Activated CD8-positive, alpha-beta memory T cell treated with anti-CD3 and anti-CD28 coated beads for 36 hours (primary cell): ENCODE data around the gene DYNLRB1. TPM values are rescaled to one million over a fixed set of nuclear protein-coding genes. Genes with fewer than 3 reads are reported as not detected.

Experiments
- CTCF ChIA-PET: fragments of 350-600 bp; sonication (Branson Sonifier 250); formaldehyde crosslinking; loops from one replicate; lab custom pipeline; 2021; ENCODE audit warnings: antibody characterized with exemption; lab: Charles Lee
- POLR2A ChIA-PET: fragments of 350-600 bp; sonication (Branson Sonifier 250); formaldehyde crosslinking; loops from one replicate; lab custom pipeline; 2021; ENCODE audit warnings: antibody characterized with exemption; lab: Charles Lee
- total RNA-seq, 2 experiments: library from RNA; stranded (reverse); gene quantifications; one replicate each; pipeline ENCODE4 v1.2.3, GENCODE V29; 2021

The DYNLRB1 gene
- total RNA-seq, 2 experiments from 2014 or later = 81.3 to 86.6 TPM

GRCh38 chr20:34581341-34582184, 65.3 kb downstream of the DYNLRB1 start:
- ChIA-PET CTCF (no interaction called here), POLR2A (interaction anchor here (0.6 kb wide), 1 partner anchor 279 kb away, joined by 3 read pairs; the partner anchor contains the start of gene AHCY)

GRCh38 chr20:34582221-34582620, 66.0 kb downstream of the DYNLRB1 start:
- ChIA-PET CTCF (no interaction called here), POLR2A (interaction anchor here (0.6 kb wide), 1 partner anchor 279 kb away, joined by 3 read pairs; the partner anchor contains the start of gene AHCY)

GRCh38 chr20:34582911-34583310, 66.7 kb downstream of the DYNLRB1 start:
- CTCF ChIA-PET = interaction anchor here (1.2 kb wide), 1 partner anchor 45 kb away, joined by 3 read pairs; no protein-coding TSS in a partner anchor

GRCh38 chr20:34583544-34583943, 67.3 kb downstream of the DYNLRB1 start:
- ChIA-PET POLR2A (no interaction called here), CTCF (interaction anchor here (1.2 kb wide), 1 partner anchor 46 kb away, joined by 3 read pairs; no protein-coding TSS in a partner anchor)

More at GRCh38 chr20:34582911-34583310, 66.7 kb downstream of the DYNLRB1 start:
- POLR2A ChIA-PET = no interaction called here

GRCh38 chr20:34585019-34585418, 68.8 kb downstream of the DYNLRB1 start:
- POLR2A ChIA-PET = no interaction called here
- CTCF ChIA-PET = no interaction called here

- CTCF ChIA-PET = no interaction called here
Measured at GRCh38 chr20:34586488-34587163, 70.4 kb downstream of the DYNLRB1 start.

More at GRCh38 chr20:34586488-34587163, 70.4 kb downstream of the DYNLRB1 start:
- POLR2A ChIA-PET = no interaction called here

Other genes with a start within 250 kb of the DYNLRB1 start
- gene AHCY, start 213.1 kb upstream of the DYNLRB1 start, total RNA-seq = 100 to 1,000 TPM; 205 to 211 TPM
- gene ITCH, start 153.1 kb upstream of the DYNLRB1 start, total RNA-seq = 10 to 100 TPM; 44.1 to 44.8 TPM
- gene MAP1LC3A, start 42.3 kb downstream of the DYNLRB1 start, total RNA-seq = 1 to 10 TPM; 1.8 to 2.2 TPM
- gene PIGU, start 160.7 kb downstream of the DYNLRB1 start, total RNA-seq = 10 to 100 TPM; 24.8 to 26.4 TPM
- 1 to 10 TPM; 2.9 to 3.2 TPM for gene TP53INP2, start 187.9 kb downstream of the DYNLRB1 start, total RNA-seq